Mesendoderm (in vitro differentiated cells): Measurements from ENCODE around the gene LNX2.

Experiments used
- DNase-seq: peaks from one replicate; pipeline ENCODE4 v3.0.0; 2013
- H2AK5ac ChIP-seq: 2 replicates; pipeline ENCODE4 v1.6.1; 2013; ENCODE audit warnings: low read length, inconsistent platforms
- H2BK120ac ChIP-seq: 2 replicates; pipeline ENCODE4 v1.6.1; 2013; ENCODE audit warnings: low read depth, mild to moderate bottlenecking, low read length, moderate library complexity, mixed read lengths
- H2BK15ac ChIP-seq: replicated peaks from 2 replicates; pipeline ENCODE4 v1.6.1; 2013; ENCODE audit warnings: low read depth, mild to moderate bottlenecking, moderate library complexity
- H2BK5ac ChIP-seq: 2 replicates; pipeline ENCODE4 v1.6.1; 2013; ENCODE audit warnings: low read length, inconsistent platforms
- H3K18ac ChIP-seq: 2 replicates; pipeline ENCODE4 v1.6.1; 2013; ENCODE audit warnings: mild to moderate bottlenecking, low read length, mixed read lengths
- H3K23ac ChIP-seq: one replicate; pipeline ENCODE4 v1.6.1; 2013; ENCODE audit warnings: low read length
- H3K27ac ChIP-seq: 2 replicates; pipeline ENCODE4 v1.5.1; 2013; ENCODE audit warnings: low read depth, mild to moderate bottlenecking, inconsistent platforms, low read length, moderate library complexity
- H3K27me3 ChIP-seq: 2 replicates; pipeline ENCODE4 v1.6.1; 2013; ENCODE audit warnings: low read length, control low read depth, mild to moderate bottlenecking, inconsistent platforms; ENCODE audit not compliant: insufficient read depth, poor library complexity
- H3K36me3 ChIP-seq: 2 replicates; pipeline ENCODE4 v1.6.1; 2013; ENCODE audit warnings: low read length, inconsistent platforms; ENCODE audit not compliant: control insufficient read depth, insufficient read depth
- H3K4ac ChIP-seq: one replicate; pipeline ENCODE4 v1.6.1; 2013; ENCODE audit warnings: low read depth, mild to moderate bottlenecking, low read length, moderate library complexity
- H3K4me1 ChIP-seq: 2 replicates; pipeline ENCODE4 v1.6.1; 2013; ENCODE audit warnings: low read depth, low read length, inconsistent platforms; ENCODE audit not compliant: control insufficient read depth
- H3K4me2 ChIP-seq: 2 replicates; pipeline ENCODE4 v1.6.1; 2013; ENCODE audit warnings: low read length
- H3K4me3 ChIP-seq: 2 replicates; pipeline ENCODE4 v1.5.1; 2013; ENCODE audit warnings: mild to moderate bottlenecking, low read length
- H3K56ac ChIP-seq: one replicate; pipeline ENCODE4 v1.6.1; 2013; ENCODE audit warnings: low read length
- H3K79me1 ChIP-seq: 2 replicates; pipeline ENCODE4 v1.6.1; 2013; ENCODE audit warnings: low read length, inconsistent platforms
- H3K79me2 ChIP-seq: 2 replicates; pipeline ENCODE4 v1.6.1; 2013; ENCODE audit warnings: mild to moderate bottlenecking, low read length; ENCODE audit not compliant: control insufficient read depth, insufficient read depth
- H3K9ac ChIP-seq: 2 replicates; pipeline ENCODE4 v1.6.1; 2013; ENCODE audit warnings: low read length, inconsistent platforms
- H4K5ac ChIP-seq: one replicate; pipeline ENCODE4 v1.6.1; 2013; ENCODE audit warnings: low read length
- H4K8ac ChIP-seq: one replicate; pipeline ENCODE4 v1.6.1; 2013; ENCODE audit warnings: low read depth, mild to moderate bottlenecking, control low read depth, low read length, moderate library complexity
- WGBS: extraction: QIAGEN DNeasy Blood & Tissue Kit; methylation state at CpG from one replicate; pipeline ENCODE4 v1.1.7; 2013; ENCODE audit warnings: low lambda C conversion rate, missing lambda C conversion rate; ENCODE audit not compliant: insufficient coverage; ENCODE audit errors: extremely low coverage; 5-methylcytosine and 5-hydroxymethylcytosine counted together

Gene LNX2

DNA sequence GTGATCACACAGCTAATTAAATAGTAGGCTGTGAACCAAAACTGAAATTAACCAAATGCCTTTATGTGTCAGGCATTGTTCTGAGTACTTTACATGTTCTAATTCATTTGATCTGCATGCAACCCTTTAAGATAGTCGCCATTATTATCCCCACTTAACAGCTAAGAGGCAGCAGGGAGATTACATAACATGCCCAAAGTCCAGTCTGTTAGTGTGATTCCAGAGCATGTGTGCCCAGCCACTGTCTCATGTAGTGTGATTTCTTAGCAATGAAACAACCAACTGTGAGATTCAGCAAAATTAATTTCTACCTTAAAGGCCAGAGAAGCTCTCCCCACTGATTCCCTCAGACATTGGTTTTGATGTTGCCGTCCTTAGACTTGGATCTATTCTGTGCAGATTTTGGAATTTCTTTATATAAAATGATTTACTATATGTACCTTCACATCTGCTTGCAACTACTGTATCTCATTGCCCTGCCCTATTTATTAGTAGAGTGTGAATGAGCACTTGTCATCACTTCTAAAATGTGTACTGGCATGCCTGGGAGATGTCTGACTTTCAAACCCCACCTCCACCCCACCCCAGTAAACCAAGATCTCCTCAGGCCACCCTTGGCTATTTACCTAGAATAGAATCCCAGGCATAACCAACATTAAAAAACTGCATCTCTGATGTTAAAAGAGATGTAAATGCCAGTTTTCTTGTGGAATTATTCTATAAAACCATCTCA, 42.6 kb upstream of the LNX2 start:
- Histone ChIP-seq H3K56ac (no peak overlapping the region), H3K18ac (no peak overlapping the region), H3K9ac (no peak overlapping the region), H3K4me1 (no peaks in the 10 kb centered on the region), H4K5ac (no peak overlapping the region), H3K79me2 (peaks cover 3% of the 10 kb centered on the region), H3K4me2 (no peak overlapping the region), H2BK15ac (no peak overlapping the region), H3K27ac (no peak overlapping the region), H3K4ac (no peak overlapping the region), H2BK5ac (no peak overlapping the region), H3K36me3 (no peaks in the 10 kb centered on the region), H3K79me1 (peaks cover 6% of the 10 kb centered on the region), H2BK120ac (no peak overlapping the region), H4K8ac (no peak overlapping the region), H3K27me3 (no peaks in the 10 kb centered on the region), H3K23ac (no peak overlapping the region), H2AK5ac (no peak overlapping the region), H3K4me3 (no peak overlapping the region)
- no CpG with 5 or more reads among the region's 2 CpGs for WGBS
- no peak for DNase-seq

DNA sequence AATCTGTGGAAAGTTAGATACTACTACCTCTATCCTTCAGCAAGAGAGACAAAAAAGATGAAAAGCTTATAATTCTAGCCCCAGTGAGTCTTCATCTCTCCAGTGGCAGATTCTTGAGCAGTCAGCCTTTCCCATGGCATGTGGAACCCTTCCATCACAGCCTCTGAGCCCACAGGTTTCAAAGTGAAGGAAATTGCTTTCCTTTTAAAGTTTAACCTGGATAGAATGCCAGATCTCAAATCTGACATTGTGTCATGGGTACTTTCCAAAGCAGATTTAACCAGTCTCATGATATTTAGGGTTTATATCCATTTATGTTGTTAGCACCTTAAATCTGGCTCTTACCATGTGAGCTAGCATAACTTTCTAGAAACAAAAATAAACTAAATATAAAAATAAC, 40.7 kb upstream of the LNX2 start:
- Histone ChIP-seq H2BK5ac (no peak overlapping the region), H4K5ac (no peak overlapping the region), H3K27me3 (no peaks in the 10 kb centered on the region), H3K36me3 (no peaks in the 10 kb centered on the region), H3K4me3 (no peak overlapping the region), H3K79me1 (peaks cover 6% of the 10 kb centered on the region), H3K4me1 (no peaks in the 10 kb centered on the region), H4K8ac (no peak overlapping the region), H2AK5ac (no peak overlapping the region), H3K23ac (no peak overlapping the region), H3K4ac (no peak overlapping the region), H3K4me2 (no peak overlapping the region), H2BK120ac (no peak overlapping the region), H3K18ac (no peak overlapping the region), H3K79me2 (peaks cover 3% of the 10 kb centered on the region), H3K56ac (no peak overlapping the region), H3K9ac (no peak overlapping the region), H3K27ac (no peak overlapping the region), H2BK15ac (no peak overlapping the region)
- DNase-seq = no peak

GRCh38 chr13:27660511-27660910, 40.2 kb upstream of the LNX2 start:
- Histone ChIP-seq H3K56ac (no peak overlapping the region), H3K23ac (no peak overlapping the region), H3K79me2 (peaks cover 3% of the 10 kb centered on the region), H3K4ac (no peak overlapping the region), H3K36me3 (no peaks in the 10 kb centered on the region), H3K4me3 (no peak overlapping the region), H3K27ac (no peak overlapping the region), H2BK15ac (no peak overlapping the region), H3K18ac (no peak overlapping the region), H4K5ac (no peak overlapping the region), H3K4me2 (no peak overlapping the region), H2BK5ac (no peak overlapping the region), H4K8ac (no peak overlapping the region), H3K27me3 (no peaks in the 10 kb centered on the region), H3K4me1 (no peaks in the 10 kb centered on the region), H3K9ac (no peak overlapping the region), H2BK120ac (no peak overlapping the region), H2AK5ac (no peak overlapping the region), H3K79me1 (peaks cover 6% of the 10 kb centered on the region)
- no peak for DNase-seq
- no CpG with 5 or more reads among the region's 6 CpGs for WGBS

- DNase-seq = no peak
- no peak overlapping the region for H3K23ac ChIP-seq
- no peak overlapping the region for H3K4me2 ChIP-seq
- H2BK120ac ChIP-seq = no peak overlapping the region
- H4K8ac ChIP-seq = no peak overlapping the region
- no peak overlapping the region for H2BK15ac ChIP-seq
- H3K9ac ChIP-seq = no peak overlapping the region
- no peak overlapping the region for H2BK5ac ChIP-seq
- no peak overlapping the region for H2AK5ac ChIP-seq
- no peaks in the 10 kb centered on the region for H3K27me3 ChIP-seq
- no CpG with 5 or more reads among the region's 7 CpGs for WGBS
- no peak overlapping the region for H3K18ac ChIP-seq
- H3K27ac ChIP-seq = no peak overlapping the region
- H3K4me3 ChIP-seq = no peak overlapping the region
- H3K79me1 ChIP-seq = peaks cover 8% of the 10 kb centered on the region
- peaks cover 3% of the 10 kb centered on the region for H3K79me2 ChIP-seq
- H3K4ac ChIP-seq = no peak overlapping the region
- H3K56ac ChIP-seq = no peak overlapping the region
- no peaks in the 10 kb centered on the region for H3K4me1 ChIP-seq
- no peaks in the 10 kb centered on the region for H3K36me3 ChIP-seq
- H4K5ac ChIP-seq = no peak overlapping the region
Observed at GRCh38 chr13:27659145-27659865, 39.0 kb upstream of the LNX2 start.

DNA sequence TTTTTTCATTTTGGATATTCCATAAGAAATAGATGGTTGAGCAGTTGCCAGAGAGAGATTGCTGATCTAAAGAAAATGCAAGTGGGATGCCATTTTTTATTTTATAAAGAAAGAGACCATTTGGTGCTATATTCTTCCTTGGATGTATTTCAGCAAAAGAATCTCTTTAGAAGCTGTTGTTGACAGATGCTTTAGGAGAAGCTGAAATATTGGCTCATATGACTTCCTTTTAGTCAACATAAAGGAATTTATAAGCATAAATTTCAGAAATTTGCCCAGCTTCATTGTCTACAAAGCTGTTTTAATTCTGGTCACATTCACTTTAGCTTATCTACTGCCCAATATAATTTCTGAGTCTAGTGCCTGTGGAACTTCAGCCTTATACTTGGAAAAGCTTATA, 38.2 kb upstream of the LNX2 start:
- no peak for DNase-seq
- H3K18ac ChIP-seq = no peak overlapping the region
- H3K56ac ChIP-seq = no peak overlapping the region
- no peak overlapping the region for H3K27ac ChIP-seq
- H3K27me3 ChIP-seq = no peaks in the 10 kb centered on the region
- no peak overlapping the region for H3K4me2 ChIP-seq
- no peak overlapping the region for H2BK120ac ChIP-seq
- H3K79me1 ChIP-seq = peaks cover 8% of the 10 kb centered on the region
- H3K4ac ChIP-seq = no peak overlapping the region
- no peaks in the 10 kb centered on the region for H3K4me1 ChIP-seq
- no peak overlapping the region for H4K5ac ChIP-seq
- no peak overlapping the region for H2BK5ac ChIP-seq
- no peak overlapping the region for H3K23ac ChIP-seq
- H2BK15ac ChIP-seq = no peak overlapping the region
- H4K8ac ChIP-seq = no peak overlapping the region
- H3K79me2 ChIP-seq = peaks cover 3% of the 10 kb centered on the region
- H2AK5ac ChIP-seq = no peak overlapping the region
- H3K4me3 ChIP-seq = no peak overlapping the region
- no peak overlapping the region for H3K9ac ChIP-seq
- no peaks in the 10 kb centered on the region for H3K36me3 ChIP-seq

DNA sequence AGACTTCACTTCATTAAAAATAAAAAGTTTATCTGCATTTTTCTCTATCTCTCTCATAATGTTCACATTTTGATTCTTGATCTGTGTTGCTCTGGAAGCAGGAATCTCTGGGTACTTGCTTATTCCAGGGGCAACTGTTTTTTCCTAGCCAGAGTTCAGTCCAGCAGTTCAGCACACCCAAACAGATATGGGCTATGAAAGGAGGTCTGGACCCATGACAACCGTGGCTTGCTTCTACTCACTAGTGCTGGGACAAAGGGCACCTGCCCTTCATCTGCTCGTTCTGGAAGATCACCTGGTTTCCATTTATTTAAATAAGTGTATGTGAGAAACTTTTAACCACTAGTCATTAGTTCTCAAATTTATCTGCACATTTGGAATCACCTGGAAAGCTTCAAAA, 37.4 kb upstream of the LNX2 start:
- H3K23ac ChIP-seq = no peak overlapping the region
- peaks cover 8% of the 10 kb centered on the region for H3K79me1 ChIP-seq
- no peaks in the 10 kb centered on the region for H3K4me1 ChIP-seq
- H2BK5ac ChIP-seq = no peak overlapping the region
- H3K27me3 ChIP-seq = no peaks in the 10 kb centered on the region
- no peak overlapping the region for H3K4me3 ChIP-seq
- no peak overlapping the region for H3K56ac ChIP-seq
- H3K79me2 ChIP-seq = peaks cover 3% of the 10 kb centered on the region
- no CpG with 5 or more reads among the region's 2 CpGs for WGBS
- no peak overlapping the region for H4K8ac ChIP-seq
- H2AK5ac ChIP-seq = no peak overlapping the region
- H4K5ac ChIP-seq = no peak overlapping the region
- no peak overlapping the region for H3K9ac ChIP-seq
- DNase-seq = no peak
- no peak overlapping the region for H3K27ac ChIP-seq
- no peak overlapping the region for H3K4me2 ChIP-seq
- H3K4ac ChIP-seq = no peak overlapping the region
- no peaks in the 10 kb centered on the region for H3K36me3 ChIP-seq
- H2BK120ac ChIP-seq = no peak overlapping the region
- no peak overlapping the region for H3K18ac ChIP-seq
- no peak overlapping the region for H2BK15ac ChIP-seq
